H1 (cell line): ENCODE measurements around the gene CACNA1G. TPM values are rescaled to one million over a fixed set of nuclear protein-coding genes. Genes with fewer than 3 reads are reported as not detected.

Experiments
- CTCF ChIA-PET: fragments of 300-600 bp; sonication (Branson Sonifier 250); formaldehyde crosslinking; loops from one replicate; lab custom pipeline; 2021; ENCODE audit not compliant: partially characterized antibody; lab: Charles Lee
- POLR2A ChIA-PET: fragments of 300-600 bp; sonication (Branson Sonifier 250); formaldehyde crosslinking; loops from one replicate; lab custom pipeline; 2021; ENCODE audit warnings: inconsistent platforms; ENCODE audit not compliant: partially characterized antibody; lab: Charles Lee
- DNase-seq, 2 experiments: peaks; one replicate each; pipeline versions ENCODE4 v3.0.0 to v3.0.0-alpha.2; 2010 to 2022; ENCODE audit warnings: low spot score in 2 of 2, low read depth in 1 of 2, mixed read lengths in 1 of 2
- FAIRE-seq: peaks from 2 replicates; lab custom pipeline; 2011; peaks lifted over from hg19 to GRCh38; lab: Jason Lieb, UNC
- H2AFZ ChIP-seq: 2 replicates; pipeline ENCODE4 v1.8.1; 2012; ENCODE audit warnings: low read length, inconsistent platforms
- H2AK5ac ChIP-seq: 2 replicates; pipeline ENCODE4 v1.6.1; 2013; ENCODE audit warnings: low read depth, low read length
- H2BK120ac ChIP-seq: replicated peaks from 2 replicates; pipeline ENCODE3; 2013; ENCODE audit warnings: low read depth, low read length, inconsistent platforms
- H2BK12ac ChIP-seq: 2 replicates; pipeline ENCODE4 v1.6.1; 2013; ENCODE audit warnings: low read depth, low read length
- H2BK15ac ChIP-seq: 2 replicates; pipeline ENCODE4 v1.6.1; 2013; ENCODE audit warnings: low read length
- H2BK20ac ChIP-seq: 2 replicates; pipeline ENCODE4 v1.6.1; 2013; ENCODE audit warnings: low read length
- H2BK5ac ChIP-seq: 2 replicates; pipeline ENCODE4 v1.6.1; 2013; ENCODE audit warnings: low read depth, low read length
- H3K14ac ChIP-seq: 2 replicates; pipeline ENCODE4 v1.6.1; 2013; ENCODE audit warnings: inconsistent platforms; ENCODE audit not compliant: insufficient read length
- H3K18ac ChIP-seq: 2 replicates; pipeline ENCODE4 v1.6.1; 2013; ENCODE audit warnings: low read length; ENCODE audit errors: extremely low read depth
- H3K23ac ChIP-seq: 2 replicates; pipeline ENCODE4 v1.6.1; 2013; ENCODE audit warnings: inconsistent platforms; ENCODE audit not compliant: insufficient read length
- H3K23me2 ChIP-seq: 2 replicates; pipeline ENCODE4 v1.6.1; 2013; ENCODE audit warnings: low read depth, low read length
- H3K27ac ChIP-seq: 2 replicates; pipeline ENCODE4 v1.6.1; 2011; ENCODE audit warnings: low read depth, low read length, inconsistent platforms
- H3K27me3 ChIP-seq, 4 experiments: replicated peaks in 1 of 4; 1 replicate in 1 of 4; 2 replicates in 3 of 4; pipeline versions ENCODE4 v1.6.1 to v1.8.1; 2011 to 2013; ENCODE audit warnings: low read length in 3 of 4, mild to moderate bottlenecking in 3 of 4, inconsistent platforms in 2 of 4, mixed read lengths in 2 of 4, moderate library complexity in 1 of 4; ENCODE audit not compliant: control insufficient read depth in 3 of 4, insufficient read depth in 3 of 4; ENCODE audit errors: extremely low read depth in 1 of 4
- H3K36me3 ChIP-seq, 4 experiments: 2 replicates each; pipeline versions ENCODE4 v1.6.1 to v1.8.1; 2011 to 2013; ENCODE audit warnings: mild to moderate bottlenecking in 4 of 4, low read length in 3 of 4, moderate library complexity in 2 of 4, control low read depth in 1 of 4, inconsistent platforms in 1 of 4; ENCODE audit not compliant: insufficient read depth in 4 of 4, control insufficient read depth in 2 of 4
- H3K4ac ChIP-seq: replicated peaks from 2 replicates; pipeline ENCODE3; 2013; ENCODE audit warnings: low read length, low read depth, mixed read lengths, inconsistent platforms; ENCODE audit not compliant: insufficient read length
- H3K4me1 ChIP-seq, 4 experiments: replicated peaks in 1 of 4; 1 replicate in 1 of 4; 2 replicates in 3 of 4; pipeline versions ENCODE4 v1.6.1 to v1.8.1; 2011 to 2013; ENCODE audit warnings: low read length in 3 of 4, inconsistent platforms in 2 of 4, mixed read lengths in 1 of 4; ENCODE audit not compliant: insufficient read depth in 4 of 4, control insufficient read depth in 3 of 4
- H3K4me2 ChIP-seq, 2 experiments: 2 replicates each; pipeline versions ENCODE4 v1.6.1 to v1.8.1; 2011 to 2013; ENCODE audit warnings: low read depth in 2 of 2, low read length in 2 of 2, control low read depth in 1 of 2, inconsistent platforms in 1 of 2, mild to moderate bottlenecking in 1 of 2; ENCODE audit not compliant: insufficient read depth in 1 of 2
- H3K4me3 ChIP-seq, 4 experiments: fragments of 200-600, 300-600 bp in 1 of 4; sonication (generic), shearing (Covaris generic), sonication (Bioruptor Twin) in 1 of 4; 2 replicates each; pipeline versions ENCODE4 v1.5.1 to v1.8.1; 2011 to 2016; ENCODE audit warnings: low read length in 4 of 4, low read depth in 3 of 4, control low read depth in 2 of 4, inconsistent platforms in 2 of 4, mild to moderate bottlenecking in 2 of 4, mixed read lengths in 1 of 4, moderate library complexity in 1 of 4; ENCODE audit not compliant: insufficient read depth in 2 of 4; ENCODE audit errors: extremely low read depth in 1 of 4
- H3K56ac ChIP-seq: replicated peaks from 2 replicates; pipeline ENCODE3; 2013; ENCODE audit warnings: low read depth, mild to moderate bottlenecking, mixed read lengths, low read length, inconsistent platforms; ENCODE audit not compliant: insufficient read length
- H3K79me1 ChIP-seq: 2 replicates; pipeline ENCODE4 v1.6.1; 2013; ENCODE audit warnings: low read depth, low read length, control low read depth
- H3K79me2 ChIP-seq, 2 experiments: 2 replicates each; pipeline versions ENCODE4 v1.6.1 to v1.8.1; 2012 to 2013; ENCODE audit warnings: low read length in 2 of 2, mild to moderate bottlenecking in 2 of 2, inconsistent platforms in 1 of 2; ENCODE audit not compliant: insufficient read depth in 2 of 2, control insufficient read depth in 1 of 2
- H3K9ac ChIP-seq, 4 experiments: replicated peaks in 1 of 4; 1 replicate in 1 of 4; 2 replicates in 3 of 4; pipeline versions ENCODE4 v1.6.1 to v1.8.1; 2011 to 2013; ENCODE audit warnings: low read depth in 3 of 4, low read length in 3 of 4, control low read depth in 2 of 4, mild to moderate bottlenecking in 2 of 4, moderate library complexity in 2 of 4, inconsistent platforms in 1 of 4; ENCODE audit errors: extremely low read depth in 1 of 4
- H3K9me3 ChIP-seq, 2 experiments: 2 replicates each; pipeline versions ENCODE4 v1.6.1 to v1.8.1; 2012 to 2013; ENCODE audit warnings: mild to moderate bottlenecking in 2 of 2, moderate library complexity in 2 of 2, control low read depth in 1 of 2, inconsistent platforms in 1 of 2, low read depth in 1 of 2, low read length in 1 of 2, mixed read lengths in 1 of 2; ENCODE audit not compliant: insufficient read depth in 2 of 2
- H4K20me1 ChIP-seq, 2 experiments: replicated peaks in 1 of 2; 2 replicates each; pipeline versions ENCODE3 to v1.8.1; 2011 to 2013; ENCODE audit warnings: inconsistent platforms in 2 of 2, low read length in 2 of 2, mild to moderate bottlenecking in 1 of 2; ENCODE audit not compliant: insufficient read depth in 2 of 2, control insufficient read depth in 1 of 2
- H4K5ac ChIP-seq: 2 replicates; pipeline ENCODE4 v1.6.1; 2013; ENCODE audit warnings: low read length, low read depth, mixed read lengths, inconsistent platforms; ENCODE audit not compliant: insufficient read length
- H4K8ac ChIP-seq: 2 replicates; pipeline ENCODE4 v1.8.0; 2013; ENCODE audit warnings: mild to moderate bottlenecking, moderate library complexity, low read length, inconsistent platforms; ENCODE audit not compliant: insufficient read depth; ENCODE audit errors: extremely low read depth
- H4K91ac ChIP-seq: replicated peaks from 2 replicates; pipeline ENCODE3; 2013; ENCODE audit warnings: low read length, mixed read lengths, inconsistent platforms; ENCODE audit not compliant: insufficient read length
- BCL11A ChIP-seq, 2 experiments: IDR thresholded peaks; one replicate each; pipeline ENCODE4 v1.6.1; 2011; ENCODE audit warnings: low read depth in 2 of 2, low read length in 2 of 2, mild to moderate bottlenecking in 2 of 2
- GABPA ChIP-seq: IDR thresholded peaks from 2 replicates; pipeline ENCODE4 v1.6.1; 2011; ENCODE audit warnings: mild to moderate bottlenecking, low read length, moderate library complexity, borderline replicate concordance; ENCODE audit not compliant: insufficient read depth
- HDAC2 ChIP-seq, 2 experiments: fragments of 300-600 bp in 1 of 2; sonication (generic) in 1 of 2; IDR thresholded peaks; 2 replicates each; pipeline ENCODE4 v1.6.1; 2011 to 2012; ENCODE audit warnings: low read depth in 2 of 2, low read length in 2 of 2, mild to moderate bottlenecking in 2 of 2, moderate library complexity in 2 of 2, borderline replicate concordance in 1 of 2, inconsistent platforms in 1 of 2
- MAFK ChIP-seq: IDR thresholded peaks from 2 replicates; pipeline ENCODE4 v1.6.1; 2012; ENCODE audit warnings: low read depth, mild to moderate bottlenecking, improper control_type of control experiment, low read length
- NRF1 ChIP-seq: IDR thresholded peaks from 2 replicates; pipeline ENCODE4 v1.6.1; 2011; ENCODE audit warnings: mild to moderate bottlenecking, low read depth, low read length, improper control_type of control experiment
- POU5F1 ChIP-seq: IDR thresholded peaks from 2 replicates; pipeline ENCODE4 v1.6.1; 2011; ENCODE audit warnings: low read depth, mild to moderate bottlenecking, low read length, moderate library complexity
- RAD21 ChIP-seq, 2 experiments: IDR thresholded peaks in 1 of 2; conservative IDR thresholded peaks in 1 of 2; 2 replicates each; pipeline ENCODE4 v1.6.1; 2011; ENCODE audit warnings: low read depth in 2 of 2, low read length in 2 of 2, improper control_type of control experiment in 1 of 2, inconsistent platforms in 1 of 2, mild to moderate bottlenecking in 1 of 2, moderate library complexity in 1 of 2
- RFX5 ChIP-seq: IDR thresholded peaks from 2 replicates; pipeline ENCODE4 v1.6.1; 2011; ENCODE audit warnings: low read depth, low read length, improper control_type of control experiment, borderline replicate concordance
- WGBS, 2 experiments: shearing (Covaris generic) in 1 of 2; methylation state at CpG; one replicate each; pipeline versions ENCODE4 v1.1.6 to v1.1.7; 2013 to 2015; ENCODE audit warnings: low lambda C conversion rate in 2 of 2, mixed read lengths in 2 of 2, inconsistent platforms in 1 of 2, low coverage in 1 of 2, missing lambda C conversion rate in 1 of 2; ENCODE audit not compliant: insufficient replicate concordance in 2 of 2, insufficient coverage in 1 of 2, insufficient read length in 1 of 2; ENCODE audit errors: extremely low coverage in 1 of 2, missing lambda C conversion rate in 1 of 2; 5-methylcytosine and 5-hydroxymethylcytosine counted together
- polyA plus RNA-seq, 7 experiments: library from polyadenylated mRNA; depleted of rRNA in 3 of 7; stranded (reverse) in 5 of 7; unstranded in 2 of 7; fragments of >200 nt in 5 of 7; fragments of 200-250 nt in 2 of 7; gene quantifications; 1 replicate in 5 of 7; 2 replicates in 1 of 7; 4 replicates in 1 of 7; pipeline versions ENCODE4 v1.2.1 to v1.2.3, GENCODE V29; 2011 to 2013; ENCODE audit warnings: missing spikeins in 2 of 7, mixed read lengths in 2 of 7
- total RNA-seq: library from RNA; stranded (reverse); fragmentation: NEBNext Ultra II Directional; extraction: Animal tissue kit (Norgen Biotek cat#: 25700); gene quantifications from 2 replicates; pipeline ENCODE4 v1.2.1, GENCODE V29; 2021

Gene CACNA1G
- total and polyA plus RNA-seq, 2 of the 8 experiments (the other 6 are each of a cell fraction or from before 2014, with no cell fraction given), result 2.9 to 4.9 TPM

DNA sequence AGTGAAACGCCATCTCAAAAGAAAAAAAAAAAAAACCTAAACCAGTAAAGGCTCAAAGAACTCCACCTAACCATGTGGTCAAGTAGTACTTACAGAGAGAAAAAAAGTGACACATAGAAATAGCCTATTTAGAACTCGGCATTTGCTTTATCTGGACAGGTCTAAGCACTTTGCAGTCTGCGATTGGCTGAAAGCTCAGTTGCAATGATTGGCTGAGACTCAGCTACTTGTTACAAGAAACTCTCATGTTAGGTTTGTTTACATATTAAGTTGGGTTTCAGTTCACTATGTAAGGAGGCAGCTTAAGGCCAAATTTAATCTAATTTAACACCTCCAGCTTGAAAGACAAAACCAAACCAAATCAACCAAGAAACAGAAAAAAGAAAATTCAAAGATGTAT, 93.2 kb downstream of the CACNA1G start:
- Histone ChIP-seq H3K23me2 (no peaks in the 10 kb centered on the region), H3K23ac (no peak overlapping the region), H4K20me1 (no peaks in the 10 kb centered on the region), H4K8ac (no peak overlapping the region), H3K4me3 (no peak overlapping the region), H3K4ac (no peak overlapping the region), H2BK15ac (no peak overlapping the region), H2BK5ac (no peak overlapping the region), H3K56ac (no peak overlapping the region), H2AFZ (no peak overlapping the region), H3K4me1 (no peaks in the 10 kb centered on the region), H3K9me3 (no peaks in the 10 kb centered on the region; a peak in 1 of 4 replicates), H3K4me2 (no peak overlapping the region), H3K18ac (no peak overlapping the region), H2BK12ac (no peak overlapping the region), H3K79me2 (no peaks in the 10 kb centered on the region), H4K91ac (no peak overlapping the region), H3K27ac (no peak overlapping the region), H2AK5ac (no peak overlapping the region), H3K14ac (no peak overlapping the region), H2BK20ac (no peak overlapping the region), H4K5ac (no peak overlapping the region), H2BK120ac (no peak overlapping the region), H3K79me1 (no peaks in the 10 kb centered on the region), H3K27me3 (no peaks in the 10 kb centered on the region), H3K36me3 (no peaks in the 10 kb centered on the region), H3K9ac (no peak overlapping the region)
- FAIRE-seq (no peak), DNase-seq (no peak)
- POLR2A ChIA-PET, result no interaction called here
- CTCF ChIA-PET, result interaction anchor here (1.0 to 2.4 kb wide), 4 partner anchors 15 to 83 kb away, joined by 3 to 10 read pairs (median 4); no protein-coding TSS in a partner anchor
- TF ChIP-seq RFX5 (no peak), HDAC2 (IDR thresholded peaks at IDR 0.05; ENCODE audit: borderline replicate concordance in 1 of 2, low read depth in 2 of 2, low read length in 2 of 2) (no peak), NRF1 (no peak), BCL11A (IDR thresholded peaks at IDR 0.05; ENCODE audit: low read depth in 2 of 2, low read length in 2 of 2) (no peak), MAFK (no peak), POU5F1 (no peak), GABPA (no peak), RAD21 (IDR thresholded peaks at IDR 0.05 in 1 of 2, conservative IDR thresholded peaks at IDR 0.05 in 1 of 2; ENCODE audit: low read depth in 2 of 2, low read length in 2 of 2) (no peak)
- 95% methylated on average over 2 of the region's 3 CpGs; no CpG with 5 or more reads in 1 of the 2 experiments for WGBS, 2 experiments
